Measurements from ENCODE around the gene SPTLC3. TPM values are rescaled to one million over a fixed set of nuclear protein-coding genes. Genes with fewer than 3 reads are reported as not detected.

The SPTLC3 gene
- total RNA-seq, 1 donor from 2014 or later: 27.0 TPM

DNA sequence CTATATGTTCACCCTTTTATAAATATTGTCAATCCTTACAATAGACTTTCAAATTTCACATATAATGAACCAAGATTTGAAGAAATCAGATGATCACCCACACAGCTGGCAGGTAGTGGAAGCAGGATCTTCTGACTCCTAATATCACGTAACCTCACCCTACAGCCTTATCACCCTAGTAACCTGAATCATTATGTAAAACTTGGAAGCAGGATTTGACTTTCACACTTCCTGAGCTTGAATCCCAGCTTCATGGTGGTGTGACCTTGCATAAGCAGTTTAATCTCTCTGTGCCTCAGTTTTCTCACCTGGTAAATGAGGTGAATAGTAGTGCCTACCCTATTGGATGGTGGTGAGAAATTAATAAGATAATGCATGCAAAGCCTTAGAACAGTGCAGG lies 16.4 kb downstream of the SPTLC3 start:
- peaks cover 23% of the 10 kb centered on the region for H3K9me3 Mint-ChIP-seq
- H3K4me1 Mint-ChIP-seq: peaks cover 16% of the 10 kb centered on the region
- H3K36me3 Mint-ChIP-seq: peaks cover 43% of the 10 kb centered on the region
- no peak overlapping the region for H3K27ac Mint-ChIP-seq
- no peaks in the 10 kb centered on the region for H3K27me3 Mint-ChIP-seq (ENCODE audit: low read depth)
- no peak for DNase-seq (ENCODE audit: low spot score in 2 of 2, unreplicated experiment in 2 of 2)
- H3K4me3 Mint-ChIP-seq: no peak overlapping the region
- TF ChIP-seq, protein P1, sequence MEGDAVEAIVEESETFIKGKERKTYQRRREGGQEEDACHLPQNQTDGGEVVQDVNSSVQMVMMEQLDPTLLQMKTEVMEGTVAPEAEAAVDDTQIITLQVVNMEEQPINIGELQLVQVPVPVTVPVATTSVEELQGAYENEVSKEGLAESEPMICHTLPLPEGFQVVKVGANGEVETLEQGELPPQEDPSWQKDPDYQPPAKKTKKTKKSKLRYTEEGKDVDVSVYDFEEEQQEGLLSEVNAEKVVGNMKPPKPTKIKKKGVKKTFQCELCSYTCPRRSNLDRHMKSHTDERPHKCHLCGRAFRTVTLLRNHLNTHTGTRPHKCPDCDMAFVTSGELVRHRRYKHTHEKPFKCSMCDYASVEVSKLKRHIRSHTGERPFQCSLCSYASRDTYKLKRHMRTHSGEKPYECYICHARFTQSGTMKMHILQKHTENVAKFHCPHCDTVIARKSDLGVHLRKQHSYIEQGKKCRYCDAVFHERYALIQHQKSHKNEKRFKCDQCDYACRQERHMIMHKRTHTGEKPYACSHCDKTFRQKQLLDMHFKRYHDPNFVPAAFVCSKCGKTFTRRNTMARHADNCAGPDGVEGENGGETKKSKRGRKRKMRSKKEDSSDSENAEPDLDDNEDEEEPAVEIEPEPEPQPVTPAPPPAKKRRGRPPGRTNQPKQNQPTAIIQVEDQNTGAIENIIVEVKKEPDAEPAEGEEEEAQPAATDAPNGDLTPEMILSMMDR (IDR thresholded peaks at IDR 0.05; ENCODE audit: unreplicated experiment): no peak

DNA sequence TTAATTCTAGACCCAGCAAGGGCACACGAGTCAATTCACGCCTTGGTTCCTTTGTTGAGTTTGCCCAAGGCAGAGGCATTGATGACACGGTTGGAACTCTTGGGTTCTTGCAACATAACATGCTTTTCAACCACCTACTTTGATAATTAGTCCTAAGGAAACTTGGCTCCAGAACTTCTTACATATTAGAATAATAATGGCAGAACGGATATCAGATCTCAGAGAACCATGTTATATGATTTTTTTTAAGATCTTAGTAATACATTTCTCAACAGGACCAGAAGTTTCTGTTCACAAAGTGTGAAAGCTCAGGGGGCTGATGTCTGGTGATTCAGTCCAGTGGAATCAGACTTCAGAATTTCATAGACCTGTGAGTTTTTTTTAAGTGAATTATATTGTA lies 19.2 kb downstream of the SPTLC3 start:
- Mint-ChIP-seq H3K27ac (no peak overlapping the region), H3K4me1 (peaks cover 16% of the 10 kb centered on the region), H3K9me3 (peaks cover 8% of the 10 kb centered on the region), H3K36me3 (peaks cover 33% of the 10 kb centered on the region), H3K27me3 (ENCODE audit: low read depth) (no peaks in the 10 kb centered on the region), H3K4me3 (no peak overlapping the region)
- DNase-seq (ENCODE audit: low spot score in 2 of 2, unreplicated experiment in 2 of 2): no peak
- TF ChIP-seq, protein P1 (IDR thresholded peaks at IDR 0.05; ENCODE audit: unreplicated experiment): no peak

- peaks cover 13% of the 10 kb centered on the region for H3K4me1 Mint-ChIP-seq
- H3K9me3 Mint-ChIP-seq: peaks cover 5% of the 10 kb centered on the region
- peaks cover 30% of the 10 kb centered on the region for H3K36me3 Mint-ChIP-seq
- H3K4me3 Mint-ChIP-seq: no peak overlapping the region
- no peak for DNase-seq (ENCODE audit: low spot score in 2 of 2, unreplicated experiment in 2 of 2)
- no peak overlapping the region for H3K27ac Mint-ChIP-seq
- H3K27me3 Mint-ChIP-seq (ENCODE audit: low read depth): no peaks in the 10 kb centered on the region
- TF ChIP-seq, protein P1 (IDR thresholded peaks at IDR 0.05; ENCODE audit: unreplicated experiment): no peak
These were observed 19.9 kb downstream of the SPTLC3 start for GRCh38 chr20:13028673-13029072.

DNA sequence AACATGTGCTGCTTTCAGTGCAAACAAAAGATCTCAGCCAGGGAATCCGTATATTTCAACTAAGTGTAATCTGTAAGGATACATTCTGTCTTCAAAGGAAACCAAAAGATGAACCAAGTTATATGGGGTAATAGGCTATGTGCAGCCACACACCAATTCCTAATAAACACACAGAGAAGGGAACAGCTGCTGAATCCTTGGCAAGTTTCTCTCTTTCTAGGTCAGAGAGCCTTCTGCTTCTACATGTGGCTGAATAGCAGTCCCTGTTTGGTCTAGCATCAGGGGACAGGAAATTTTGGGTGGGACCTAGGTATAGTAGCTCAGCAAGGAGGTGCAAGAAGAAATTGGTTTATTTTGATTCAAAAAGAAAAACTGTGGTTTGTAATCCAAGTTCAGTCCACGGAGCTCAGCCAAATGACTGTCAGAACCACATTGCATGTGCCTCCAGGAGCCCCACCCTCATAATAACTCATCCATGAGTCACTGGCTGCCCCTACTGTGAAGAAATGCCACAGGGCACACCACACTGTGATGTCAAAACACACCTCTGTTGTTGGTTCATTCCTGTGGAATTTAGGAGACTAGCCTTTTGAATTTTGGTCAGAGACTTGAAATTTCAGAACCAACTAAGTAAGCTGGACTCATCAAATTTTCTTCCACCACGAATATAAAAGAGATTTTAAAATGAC lies 21.1 kb downstream of the SPTLC3 start:
- Mint-ChIP-seq H3K36me3 (peaks cover 34% of the 10 kb centered on the region), H3K27me3 (ENCODE audit: low read depth) (no peaks in the 10 kb centered on the region), H3K27ac (no peak overlapping the region), H3K4me3 (no peak overlapping the region), H3K4me1 (peaks cover 9% of the 10 kb centered on the region), H3K9me3 (peaks cover 5% of the 10 kb centered on the region)
- TF ChIP-seq, protein P1 (IDR thresholded peaks at IDR 0.05; ENCODE audit: unreplicated experiment): no peak
- DNase-seq (ENCODE audit: low spot score in 2 of 2, unreplicated experiment in 2 of 2): no peak

DNA sequence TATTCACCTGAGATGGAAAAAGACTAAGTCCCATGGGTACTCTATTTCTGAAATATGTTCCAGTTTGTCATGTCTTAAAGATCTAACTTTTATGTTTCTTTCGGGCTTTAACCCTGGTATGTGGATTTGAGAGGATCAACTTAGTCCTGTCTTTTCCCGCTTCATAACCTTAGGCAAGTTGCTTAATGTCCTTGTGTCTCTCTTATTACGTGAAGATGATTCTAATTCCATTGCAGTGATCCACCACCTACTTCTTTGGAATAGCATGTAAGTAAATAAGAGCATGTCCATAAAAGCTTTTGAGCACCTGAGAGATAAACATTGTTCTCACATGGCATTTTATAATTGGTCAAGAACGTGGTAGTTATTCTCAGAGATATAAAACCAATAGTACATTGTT lies 23.0 kb downstream of the SPTLC3 start:
- TF ChIP-seq, protein P1 (IDR thresholded peaks at IDR 0.05; ENCODE audit: unreplicated experiment): no peak
- DNase-seq (ENCODE audit: low spot score in 2 of 2, unreplicated experiment in 2 of 2): no peak
- no peak overlapping the region for H3K27ac Mint-ChIP-seq
- H3K36me3 Mint-ChIP-seq: peaks cover 30% of the 10 kb centered on the region
- no peaks in the 10 kb centered on the region for H3K27me3 Mint-ChIP-seq (ENCODE audit: low read depth)
- peaks cover 9% of the 10 kb centered on the region for H3K4me1 Mint-ChIP-seq
- H3K4me3 Mint-ChIP-seq: no peak overlapping the region
- H3K9me3 Mint-ChIP-seq: peaks cover 5% of the 10 kb centered on the region
